HG03045 (cell line): ENCODE data around the gene KCNIP4.

ENCODE experiments used
- ATAC-seq: cut with Tn5 transposase; IDR thresholded peaks from one replicate; pipeline ENCODE4 v1.9.1; 2021; ENCODE audit warnings: mild to moderate bottlenecking, moderate library complexity; ENCODE audit not compliant: unreplicated experiment

Gene KCNIP4

DNA sequence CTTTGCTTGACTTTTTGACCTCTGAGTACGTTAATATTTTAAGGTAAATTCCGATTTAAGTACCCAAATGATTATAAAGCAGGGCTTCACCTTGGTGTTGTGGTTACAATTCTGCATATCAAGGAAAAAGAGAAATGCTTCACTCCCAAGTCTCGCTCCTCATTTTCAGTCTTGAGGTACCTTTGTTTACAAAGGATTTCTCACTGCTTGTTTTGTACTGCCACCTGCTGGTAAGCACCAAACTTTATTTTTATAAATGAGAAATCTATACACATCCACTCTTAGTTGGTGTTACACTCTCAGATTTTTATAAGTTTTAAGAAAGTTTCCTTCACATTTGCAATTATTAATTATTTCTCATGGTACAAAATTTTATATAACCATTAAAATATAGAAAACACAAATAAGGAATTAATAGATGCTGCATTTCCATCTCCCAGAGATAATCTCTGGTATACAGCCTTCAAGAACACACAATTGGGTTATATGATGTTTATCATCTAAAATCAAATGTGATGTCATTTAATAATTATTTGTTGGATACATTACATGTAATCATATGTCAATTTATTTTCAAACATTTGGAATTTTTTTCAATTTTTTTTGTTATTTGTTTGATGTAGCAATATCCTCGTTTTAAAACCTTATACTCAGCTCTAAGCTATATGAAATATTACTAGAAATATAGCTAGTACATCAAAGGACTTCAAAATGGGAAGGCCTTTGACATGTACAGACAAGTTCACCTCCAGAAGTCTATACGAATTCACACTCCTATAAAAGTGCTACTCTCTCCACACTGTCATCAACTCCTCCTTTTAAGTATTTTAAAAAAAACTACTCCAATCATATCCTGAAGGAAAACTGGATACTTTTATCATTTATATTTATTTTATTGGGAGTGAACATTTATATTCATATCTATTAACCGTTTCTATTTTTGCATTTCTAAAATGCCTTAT lies 179.9 kb downstream of the KCNIP4 start:
- ATAC-seq = peak; percentile 63

DNA sequence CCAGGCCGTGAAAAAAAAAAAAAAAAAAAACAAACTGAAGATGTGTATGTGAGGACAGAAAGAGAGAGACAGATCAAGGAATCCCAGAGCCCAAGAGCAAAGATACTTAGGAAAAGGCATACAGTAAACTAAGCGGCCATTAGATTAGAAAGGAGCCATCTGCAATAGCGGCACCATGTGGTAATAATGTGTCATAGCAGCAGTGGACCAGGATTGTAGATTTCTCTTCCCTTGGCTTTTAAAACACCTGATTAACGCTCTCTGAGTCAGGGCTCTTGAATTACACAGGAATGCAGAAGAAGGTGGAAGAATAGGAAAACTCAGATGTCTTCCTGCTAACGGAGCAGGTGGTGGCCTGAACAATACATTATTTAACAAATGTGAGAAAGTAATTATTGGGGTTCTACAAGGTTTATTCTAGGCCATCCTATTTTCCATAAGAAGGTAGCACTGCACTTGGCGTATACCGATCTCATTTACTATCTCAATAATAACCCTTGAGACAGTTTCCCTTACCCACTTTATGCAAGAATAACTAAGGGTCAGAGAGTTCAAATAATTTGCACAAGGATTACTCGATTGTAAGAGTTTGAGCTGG lies 182.7 kb downstream of the KCNIP4 start:
- ATAC-seq = no peak

DNA sequence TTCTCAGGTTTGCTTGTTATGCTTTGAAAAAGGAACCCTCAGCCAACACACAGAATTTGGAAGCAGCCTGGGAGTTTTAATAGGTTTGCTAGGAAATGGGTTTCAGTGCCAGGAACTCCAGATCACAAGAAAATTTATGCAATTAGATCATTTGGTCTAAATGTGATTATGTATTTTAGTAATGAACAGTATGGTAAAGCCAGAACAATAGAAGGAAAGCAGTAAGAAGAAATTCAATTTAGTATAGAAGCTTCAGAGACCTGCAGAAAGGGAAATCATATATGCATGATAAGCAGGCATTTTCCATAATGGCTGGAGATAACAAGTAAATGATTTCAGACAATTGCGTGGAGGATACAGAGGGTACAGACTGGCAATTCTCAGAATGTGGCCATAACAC lies 184.7 kb downstream of the KCNIP4 start:
- no peak for ATAC-seq

DNA sequence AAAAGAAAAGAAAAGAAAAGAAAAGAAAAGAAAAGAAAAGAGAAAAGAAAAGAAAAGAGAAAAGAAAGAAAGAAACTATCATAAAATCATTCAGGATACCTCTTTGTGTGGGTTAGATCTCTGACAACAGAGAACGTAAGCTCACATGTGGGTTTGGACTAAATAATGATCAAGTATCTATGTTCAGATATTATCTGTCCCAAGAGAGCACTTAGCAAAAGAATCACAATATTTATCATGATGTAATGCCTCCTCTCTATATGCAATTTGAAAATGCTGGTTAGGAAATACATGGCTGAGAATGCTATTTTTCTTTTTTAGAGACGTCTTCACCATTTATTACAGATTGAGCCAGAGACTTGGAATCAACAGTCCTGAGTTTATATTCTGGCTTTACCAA lies 191.3 kb downstream of the KCNIP4 start:
- ATAC-seq = no peak

DNA sequence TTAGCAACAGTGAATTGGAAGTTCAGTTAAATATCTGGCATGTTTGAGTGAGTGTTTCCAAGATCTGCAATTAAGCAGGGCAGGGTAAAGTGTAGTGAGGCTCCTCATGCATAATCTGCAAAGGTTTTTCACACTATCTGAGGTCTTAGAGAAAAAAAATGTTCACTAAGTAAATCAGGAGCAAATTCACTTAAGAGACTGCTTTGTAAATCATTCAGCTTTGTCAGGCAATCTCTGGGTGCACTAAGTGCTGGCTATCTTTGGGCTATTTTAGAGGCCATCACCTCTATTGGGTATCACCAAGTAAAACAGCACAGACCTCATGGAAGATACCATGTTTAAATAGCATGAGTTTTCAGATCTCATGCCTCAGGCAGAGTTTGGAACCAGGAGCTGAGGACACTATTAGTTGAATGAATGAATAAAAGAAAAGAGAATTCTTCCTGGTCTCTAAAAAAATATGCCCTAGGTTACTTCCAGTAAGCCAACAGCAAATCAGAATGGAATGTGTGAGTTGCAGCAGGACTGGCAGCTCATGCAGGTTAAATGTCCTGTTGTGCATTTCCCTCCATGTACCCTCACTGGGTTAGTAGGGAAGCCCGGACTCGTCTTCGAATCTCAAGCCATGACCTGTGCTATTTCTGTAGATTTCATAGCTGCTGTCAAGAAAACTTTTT lies 195.3 kb downstream of the KCNIP4 start:
- no peak for ATAC-seq

DNA sequence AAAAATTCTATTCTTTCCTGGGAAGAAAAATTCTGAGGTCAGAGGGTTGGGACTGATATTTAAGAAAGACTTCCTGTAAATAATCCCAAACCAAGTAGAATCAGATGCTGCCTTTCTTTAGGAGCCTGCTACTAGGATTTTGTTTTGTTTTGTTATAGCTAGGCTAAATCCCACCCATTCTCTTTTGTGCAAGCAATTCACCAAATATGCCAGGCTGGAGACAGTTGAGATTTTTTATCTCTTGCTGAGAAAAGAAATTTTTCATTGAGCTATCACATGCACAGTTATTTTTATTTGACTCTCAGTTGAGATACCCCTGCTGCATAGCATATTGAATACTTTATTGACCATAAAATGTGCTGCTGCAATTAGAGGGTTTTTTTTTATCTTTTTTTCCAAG lies 196.0 kb downstream of the KCNIP4 start:
- no peak for ATAC-seq

DNA sequence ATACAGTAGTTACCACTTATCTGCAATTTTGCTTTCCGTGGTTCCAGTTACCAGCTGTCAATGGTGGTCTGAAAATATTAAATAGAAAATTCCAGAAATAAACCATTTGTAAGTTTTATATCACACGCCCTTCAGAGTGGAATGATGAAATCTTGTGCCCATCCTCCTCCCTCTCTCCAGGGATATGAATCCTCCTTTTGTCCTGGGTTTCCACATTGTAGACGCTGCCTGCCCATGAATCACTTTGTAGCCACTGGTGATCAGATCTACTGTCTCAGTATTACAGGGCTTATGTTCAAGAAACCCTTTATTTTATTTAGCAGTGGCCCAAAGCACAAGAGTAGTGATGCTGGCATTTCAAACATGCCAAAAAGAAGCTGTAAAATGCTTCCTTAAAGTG lies 198.6 kb downstream of the KCNIP4 start:
- ATAC-seq = no peak

DNA sequence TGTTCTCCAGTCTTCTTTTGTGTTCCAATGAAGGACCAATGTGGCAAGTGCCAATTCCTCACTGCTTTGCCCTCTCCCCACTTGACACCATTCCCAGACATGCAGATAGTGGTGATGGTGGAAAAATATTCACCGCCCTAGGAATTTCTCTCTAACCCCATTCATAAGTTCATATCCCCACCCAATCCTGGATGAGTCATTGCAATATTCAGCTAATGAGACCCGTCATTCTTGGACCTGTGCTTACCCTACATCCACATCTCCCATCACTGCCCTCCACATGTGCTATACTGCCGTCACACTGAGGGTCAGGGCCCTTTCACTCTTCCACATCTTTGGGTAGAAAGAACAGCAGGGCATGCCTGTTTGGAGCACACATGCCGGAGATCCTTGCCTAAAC lies 199.2 kb downstream of the KCNIP4 start:
- ATAC-seq = no peak

DNA sequence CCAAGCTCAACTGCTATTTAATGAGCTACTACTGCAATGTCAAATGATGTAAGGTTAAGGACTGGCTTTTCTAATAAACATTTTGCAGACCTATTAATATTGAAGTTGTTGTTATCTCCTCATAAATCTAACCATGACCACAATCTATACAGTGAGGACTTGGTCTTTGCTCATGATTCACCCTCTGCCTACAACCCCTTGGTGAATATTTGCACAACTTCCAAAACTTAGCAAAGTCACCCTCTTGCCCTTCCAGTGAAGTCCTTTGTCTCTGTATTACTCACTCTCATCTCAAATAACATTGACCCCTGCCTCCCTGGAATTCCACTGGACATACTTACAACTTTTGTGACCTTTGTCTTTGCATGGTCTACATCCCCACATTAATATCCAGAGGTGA lies 204.5 kb downstream of the KCNIP4 start:
- ATAC-seq = no peak

DNA sequence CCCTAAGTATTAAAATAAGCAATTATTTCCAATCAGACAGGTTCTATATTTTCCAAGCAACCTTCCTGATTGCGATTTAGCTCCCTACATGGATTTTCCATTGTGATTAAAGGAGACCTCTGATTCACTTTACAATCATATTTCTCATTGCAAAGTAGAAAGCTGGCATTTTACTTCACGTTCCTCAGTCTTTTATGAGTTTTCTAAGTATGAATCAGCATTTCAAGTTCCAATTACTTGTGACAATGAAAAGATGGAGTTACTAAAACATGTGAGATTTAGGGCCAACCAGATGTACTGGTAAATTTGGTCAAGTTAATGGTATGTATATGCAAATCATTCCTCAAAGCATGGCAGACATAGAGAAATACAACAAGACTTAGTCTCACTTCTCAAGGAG lies 206.2 kb downstream of the KCNIP4 start:
- ATAC-seq = no peak

DNA sequence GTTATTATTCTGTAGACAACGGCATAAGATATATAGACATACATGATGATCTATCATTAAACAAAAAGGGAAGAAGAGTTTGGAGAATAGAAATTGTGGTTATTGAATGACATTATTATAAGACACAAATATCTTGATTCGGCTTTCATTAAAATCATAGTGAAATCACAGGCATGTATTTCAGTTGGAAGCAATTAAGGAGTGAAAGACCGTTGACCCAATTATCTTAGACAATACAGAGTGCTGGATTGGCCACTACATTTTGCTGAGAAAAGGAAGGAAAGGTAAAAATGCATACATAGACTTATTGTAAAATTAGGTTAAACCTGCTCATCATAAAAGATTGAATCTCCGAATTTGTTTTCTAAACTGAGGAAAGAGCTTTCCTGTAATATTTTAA lies 209.8 kb downstream of the KCNIP4 start:
- no peak for ATAC-seq

DNA sequence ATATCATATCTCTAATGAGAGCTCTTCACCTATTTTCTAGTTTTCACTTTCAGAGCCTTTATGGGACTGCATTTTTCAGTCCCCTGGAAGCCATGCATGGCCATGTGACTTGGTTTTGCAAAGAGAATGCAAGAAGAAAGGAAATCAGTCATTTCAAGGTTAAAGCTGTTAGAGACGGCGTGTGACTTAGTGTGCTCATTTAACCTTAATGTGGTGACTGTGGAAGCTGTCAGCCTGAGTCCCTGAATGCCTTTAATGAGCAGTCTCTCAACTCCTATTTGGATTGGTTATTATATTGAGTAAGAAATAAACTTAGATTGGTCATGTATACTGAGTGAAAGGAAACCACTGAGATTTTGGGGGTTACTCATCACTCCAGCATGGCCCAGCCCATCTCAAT lies 212.7 kb downstream of the KCNIP4 start:
- ATAC-seq = no peak

DNA sequence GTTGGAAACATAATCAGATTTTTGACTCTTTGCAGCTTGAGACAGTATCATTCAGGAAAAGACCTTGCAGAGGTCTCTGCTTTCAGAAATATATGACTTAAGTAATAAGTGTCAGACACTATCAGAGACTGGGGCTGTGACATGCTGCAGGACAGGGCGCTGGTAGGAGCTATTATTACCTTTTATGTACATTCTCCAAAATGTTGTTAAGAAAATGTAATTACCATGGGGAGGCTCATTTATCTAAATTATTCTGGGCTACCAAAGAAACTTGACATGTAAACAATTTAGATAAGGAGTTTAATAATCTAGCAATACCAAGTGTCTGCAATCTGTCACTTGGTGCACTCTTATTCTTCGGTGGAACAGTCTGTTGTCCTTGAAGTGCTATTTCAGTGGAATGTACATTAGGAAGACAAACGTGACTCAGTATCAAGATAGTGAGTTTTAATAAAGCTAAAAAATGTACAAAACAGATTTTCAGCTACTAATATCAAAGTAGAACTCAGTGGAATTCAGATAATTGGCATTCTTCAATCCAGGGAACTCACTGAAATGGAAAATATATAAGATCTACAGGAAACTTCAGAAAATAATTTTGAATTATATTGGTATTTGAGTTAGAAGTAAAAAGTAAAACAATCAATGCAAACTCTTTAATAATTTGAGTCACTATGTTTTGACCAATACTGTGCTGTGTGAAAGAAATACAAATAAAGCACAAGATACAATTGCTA lies 214.5 kb downstream of the KCNIP4 start:
- no peak for ATAC-seq

DNA sequence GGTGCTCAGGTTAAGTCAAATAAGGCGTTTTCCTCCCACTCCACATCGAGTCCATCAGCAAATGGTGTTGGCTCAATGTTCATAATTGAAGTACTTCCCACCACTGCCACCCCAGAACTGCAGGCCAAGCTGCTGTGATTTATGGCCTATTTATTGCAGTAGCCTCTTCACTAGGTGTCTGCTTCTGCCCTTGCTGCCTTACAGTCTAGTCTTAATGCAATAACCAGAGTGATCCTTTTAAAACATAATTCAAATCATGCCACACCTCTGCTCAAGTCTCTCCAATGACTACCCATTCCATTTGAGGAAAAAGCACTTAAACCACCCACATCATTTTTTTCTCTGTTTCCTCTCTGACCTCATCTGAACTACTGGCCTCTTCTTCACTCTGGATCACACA lies 220.3 kb downstream of the KCNIP4 start:
- no peak for ATAC-seq

DNA sequence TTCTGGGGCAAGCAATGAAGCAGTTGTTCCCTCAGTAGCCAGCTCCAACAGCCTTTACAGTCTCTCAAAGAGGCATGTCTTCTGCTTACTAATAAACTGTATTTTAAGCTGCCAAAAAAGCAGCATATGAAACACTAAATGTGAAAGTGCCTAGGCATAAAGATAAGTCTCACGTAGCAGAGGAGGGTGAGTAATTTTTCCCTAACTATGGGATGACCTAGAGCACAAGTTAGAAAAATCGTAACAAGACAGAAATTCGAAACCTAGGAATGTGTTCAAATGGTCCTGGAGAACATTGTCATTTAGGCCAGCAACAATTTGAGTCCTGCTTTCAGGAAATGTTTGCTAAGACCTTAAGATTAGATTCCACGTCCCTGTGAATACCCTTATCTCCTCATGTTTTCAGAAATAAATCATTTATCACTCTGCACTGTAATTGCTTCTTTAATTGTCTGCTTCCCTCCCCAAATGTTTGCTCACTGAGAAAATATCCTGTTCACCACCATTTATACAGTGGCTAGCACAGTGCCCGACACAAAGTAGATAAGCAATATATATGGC lies 222.2 kb downstream of the KCNIP4 start:
- ATAC-seq = no peak

DNA sequence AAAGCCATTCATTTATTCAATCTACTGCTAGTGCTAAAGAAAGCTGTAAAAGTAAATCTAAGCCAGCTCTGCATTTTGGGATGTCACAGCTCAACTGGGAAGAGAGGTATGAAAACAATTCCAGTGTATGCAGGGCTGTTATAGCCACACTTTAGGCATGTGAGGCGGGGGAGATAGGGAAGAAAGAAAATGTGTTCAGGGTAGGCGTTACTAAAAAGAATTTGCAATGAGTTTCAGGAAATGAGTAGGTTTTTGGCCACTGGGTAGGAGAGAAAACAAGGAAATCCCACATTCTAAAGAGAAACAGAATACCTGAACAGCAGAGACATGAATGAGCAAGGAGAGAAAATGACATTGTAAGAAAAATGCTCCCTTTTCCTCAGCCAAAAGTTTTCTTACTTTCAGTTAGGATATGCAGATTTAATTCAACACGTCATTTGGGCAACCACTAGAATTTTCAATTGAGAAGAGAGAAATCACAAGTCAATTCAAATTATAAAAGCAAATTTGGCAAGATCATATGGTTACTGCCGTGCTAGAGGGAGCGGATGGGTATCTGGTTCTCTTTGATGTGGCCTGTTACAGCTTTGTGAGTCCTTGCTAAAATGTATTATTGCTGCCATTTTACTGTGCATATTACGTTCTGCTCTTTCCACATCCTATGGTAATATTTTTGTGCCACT lies 226.3 kb downstream of the KCNIP4 start:
- no peak for ATAC-seq

DNA sequence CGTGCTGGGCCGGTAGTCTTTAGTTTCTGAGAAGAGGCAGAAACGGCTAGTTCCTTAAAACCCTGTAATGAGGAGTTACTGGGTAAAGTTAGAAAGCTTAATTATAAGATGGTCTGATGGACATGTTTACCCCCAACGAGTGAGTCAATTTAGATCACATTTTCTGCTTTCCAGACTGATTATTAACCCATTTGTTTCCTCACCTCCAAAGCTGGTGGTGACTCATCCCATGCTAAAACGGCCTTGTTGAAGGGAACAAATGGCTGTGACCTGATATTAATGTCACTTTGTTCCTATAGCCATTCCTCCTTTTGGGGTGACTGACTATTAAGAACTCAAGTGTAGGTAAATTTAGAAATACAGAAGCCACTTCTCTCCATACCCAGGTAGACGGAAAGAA lies 232.0 kb downstream of the KCNIP4 start:
- ATAC-seq = no peak

DNA sequence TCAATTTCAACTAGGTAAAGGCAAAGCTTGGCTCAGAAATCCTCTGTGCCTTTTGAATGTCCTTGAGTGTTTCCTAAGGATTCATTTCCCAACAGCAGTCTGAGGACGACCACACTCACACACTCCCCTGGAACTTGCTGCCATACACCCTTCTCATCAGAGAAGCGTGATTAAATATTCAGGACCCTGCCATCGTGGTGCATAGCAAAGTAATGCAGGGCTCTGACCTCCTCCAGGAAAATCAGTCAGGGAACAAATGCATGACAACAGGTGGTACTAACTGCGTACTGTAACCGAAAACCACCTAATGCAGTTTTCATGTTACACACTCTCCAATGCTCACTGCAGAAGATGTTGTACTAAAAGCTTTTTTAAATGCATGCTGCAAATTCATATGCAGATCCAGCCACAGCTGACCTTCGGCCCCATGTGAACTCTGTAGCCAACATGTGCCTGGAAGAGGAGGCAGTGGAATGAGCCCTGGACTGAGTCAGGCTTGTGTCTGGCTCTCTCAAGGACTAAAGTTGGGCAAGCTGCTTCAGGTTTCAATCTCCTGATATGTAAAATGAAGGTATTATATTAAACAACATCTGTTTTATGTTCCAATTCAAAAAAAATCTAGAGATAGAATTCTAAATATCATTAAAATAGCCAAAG lies 238.3 kb downstream of the KCNIP4 start:
- ATAC-seq = no peak

DNA sequence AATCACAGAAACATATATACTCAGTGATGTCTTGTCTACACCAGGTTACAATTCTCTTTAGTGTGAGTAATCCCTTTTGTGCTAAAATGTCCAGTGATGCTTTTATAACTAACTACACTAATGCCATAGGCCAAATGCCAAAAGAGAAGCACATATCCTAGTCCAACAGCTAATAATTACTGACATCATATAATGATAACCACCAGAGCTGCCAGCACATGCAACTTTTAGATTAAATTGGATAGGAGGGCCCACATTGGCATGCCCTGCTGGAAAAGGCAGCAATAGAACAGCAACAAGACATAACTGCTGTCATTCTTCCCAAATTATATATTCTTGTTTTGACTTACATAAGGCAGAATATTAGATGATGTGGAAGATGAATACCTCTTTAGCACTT lies 238.8 kb downstream of the KCNIP4 start:
- ATAC-seq = no peak

DNA sequence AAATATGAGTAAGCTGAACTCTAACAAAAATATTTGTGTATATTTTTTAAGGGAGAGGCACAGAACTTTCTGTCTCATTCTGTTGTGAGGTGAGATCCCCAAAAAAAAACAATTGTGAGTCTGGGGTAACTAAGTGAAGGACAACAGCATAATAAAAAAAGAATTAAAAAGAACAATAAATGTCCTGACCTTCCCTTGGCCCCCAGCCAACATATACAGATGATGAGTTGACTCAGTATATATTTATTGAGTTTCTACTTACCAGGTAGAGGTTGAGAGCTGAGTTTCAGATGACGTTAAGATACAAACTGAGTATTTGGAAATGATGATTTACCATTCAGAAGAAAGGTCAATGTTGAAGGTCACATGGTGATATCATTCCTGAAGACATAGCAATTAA lies 239.5 kb downstream of the KCNIP4 start:
- no peak for ATAC-seq
